HepG2 (cell line): ENCODE measurements around the gene ZNF567. TPM values are rescaled to one million over a fixed set of nuclear protein-coding genes. Genes with fewer than 3 reads are reported as not detected.

ENCODE experiments used
- CAMTA2 ChIP-seq: sonication (generic); formaldehyde crosslinking; IDR thresholded peaks from 2 replicates; pipeline ENCODE4 v1.4.0; 2020; ENCODE audit warnings: mild to moderate bottlenecking, missing genetic modification reagents, borderline replicate concordance
- CBFB ChIP-seq: sonication (generic); formaldehyde crosslinking; IDR thresholded peaks from 2 replicates; pipeline ENCODE4 v1.4.0; 2020; ENCODE audit warnings: missing genetic modification reagents
- GFI1 ChIP-seq: sonication (generic); formaldehyde crosslinking; IDR thresholded peaks from 2 replicates; pipeline ENCODE4 v1.5.0; 2020; ENCODE audit warnings: missing genetic modification reagents, mild to moderate bottlenecking, borderline replicate concordance
- HHEX ChIP-seq: IDR thresholded peaks from 2 replicates; pipeline ENCODE4 v1.6.1; 2016; ENCODE audit warnings: control low read depth
- RFX5 ChIP-seq: IDR thresholded peaks from 2 replicates; pipeline ENCODE4 v1.6.1; 2011; ENCODE audit warnings: low read depth, low read length, improper control_type of control experiment
- SCMH1 ChIP-seq: sonication (generic); formaldehyde crosslinking; IDR thresholded peaks from 2 replicates; pipeline ENCODE4 v1.9.0; 2021; ENCODE audit warnings: missing genetic modification reagents, mild to moderate bottlenecking, borderline replicate concordance
- SIN3A ChIP-seq: IDR thresholded peaks from 2 replicates; pipeline ENCODE4 v1.6.1; 2011; ENCODE audit warnings: low read depth, mild to moderate bottlenecking, control low read depth, low read length, borderline replicate concordance
- YEATS4 ChIP-seq: sonication (generic); formaldehyde crosslinking; IDR thresholded peaks from 2 replicates; pipeline ENCODE4 v1.4.0; 2020; ENCODE audit warnings: missing genetic modification reagents, borderline replicate concordance
- ZBTB38 ChIP-seq: sonication (generic); formaldehyde crosslinking; IDR thresholded peaks from 2 replicates; pipeline ENCODE4 v1.5.1; 2020; ENCODE audit warnings: mild to moderate bottlenecking, missing genetic modification reagents
- ZNF12 ChIP-seq: sonication (generic); formaldehyde crosslinking; IDR thresholded peaks from 2 replicates; pipeline ENCODE4 v1.5.0; 2020; ENCODE audit warnings: missing genetic modification reagents
- ZNF282 ChIP-seq: fragments of 450-650 bp; IDR thresholded peaks from 2 replicates; pipeline ENCODE4 v1.6.1; 2018; ENCODE audit not compliant: partially characterized antibody
- ZNF746 ChIP-seq: sonication (generic); formaldehyde crosslinking; IDR thresholded peaks from 2 replicates; pipeline ENCODE4 v1.8.0; 2022; ENCODE audit warnings: mild to moderate bottlenecking, missing genetic modification reagents
- ZNF75D ChIP-seq: sonication (generic); formaldehyde crosslinking; IDR thresholded peaks from 2 replicates; pipeline ENCODE4 v1.8.1; 2023; ENCODE audit warnings: missing genetic modification reagents, mild to moderate bottlenecking, borderline replicate concordance
- ZSCAN12 ChIP-seq: sonication (generic); formaldehyde crosslinking; IDR thresholded peaks from 2 replicates; pipeline ENCODE4 v1.9.0; 2021; ENCODE audit warnings: mild to moderate bottlenecking, missing genetic modification reagents
- polyA plus RNA-seq, 8 experiments: library from polyadenylated mRNA; depleted of rRNA in 3 of 8; stranded (reverse) in 7 of 8; unstranded in 1 of 8; fragments of >200 nt; fragmentation: Illumina TruSeq in 4 of 8; extraction: Trizol in 4 of 8; gene quantifications; 2 replicates each; pipeline versions ENCODE4 v1.2.1 to v1.2.3, GENCODE V29; 2011 to 2016; ENCODE audit warnings: low read depth in 4 of 8, missing spikeins in 1 of 8, mixed read lengths in 1 of 8; ENCODE audit not compliant: insufficient read depth in 1 of 8
- total RNA-seq, 5 experiments: library from RNA; depleted of rRNA; stranded (reverse); fragments of >200 nt; fragmentation: Illumina TruSeq; extraction: Trizol; gene quantifications; 2 replicates each; pipeline ENCODE4 v1.2.3, GENCODE V29; 2016; ENCODE audit warnings: low read depth in 1 of 5
- TF ChIP-seq, protein P1 (sequence below): sonication (generic); formaldehyde crosslinking; IDR thresholded peaks from 2 replicates; pipeline ENCODE4 v1.8.1; 2023; ENCODE audit warnings: mild to moderate bottlenecking, missing genetic modification reagents, borderline replicate concordance
- TF ChIP-seq, protein P2 (sequence below): sonication (generic); formaldehyde crosslinking; IDR thresholded peaks from 2 replicates; pipeline ENCODE4 v1.4.0; 2020; ENCODE audit warnings: mild to moderate bottlenecking, missing genetic modification reagents
- TF ChIP-seq, protein P3 (sequence below): sonication (generic); formaldehyde crosslinking; IDR thresholded peaks from 2 replicates; pipeline ENCODE4 v1.8.1; 2023; ENCODE audit warnings: mild to moderate bottlenecking, inconsistent platforms, moderate library complexity, missing genetic modification reagents, borderline replicate concordance
- TF ChIP-seq, protein P4 (sequence below): IDR thresholded peaks from 2 replicates; pipeline ENCODE4 v1.6.1; 2016; ENCODE audit warnings: low read depth
- TF ChIP-seq, protein P5 (sequence below): sonication (generic); formaldehyde crosslinking; conservative IDR thresholded peaks from 2 replicates; pipeline ENCODE4 v1.8.0; 2022; ENCODE audit warnings: low read depth, missing genetic modification reagents
- TF ChIP-seq, protein P6 (sequence below): sonication (generic); formaldehyde crosslinking; IDR thresholded peaks from 2 replicates; pipeline ENCODE4 v1.5.1; 2020; ENCODE audit warnings: mild to moderate bottlenecking, missing genetic modification reagents, borderline replicate concordance

The ZNF567 gene
- total and polyA plus RNA-seq, 2 of the 13 experiments (the other 11 are each of a cell fraction or from before 2014, with no cell fraction given) = 3.1 to 6.8 TPM

DNA sequence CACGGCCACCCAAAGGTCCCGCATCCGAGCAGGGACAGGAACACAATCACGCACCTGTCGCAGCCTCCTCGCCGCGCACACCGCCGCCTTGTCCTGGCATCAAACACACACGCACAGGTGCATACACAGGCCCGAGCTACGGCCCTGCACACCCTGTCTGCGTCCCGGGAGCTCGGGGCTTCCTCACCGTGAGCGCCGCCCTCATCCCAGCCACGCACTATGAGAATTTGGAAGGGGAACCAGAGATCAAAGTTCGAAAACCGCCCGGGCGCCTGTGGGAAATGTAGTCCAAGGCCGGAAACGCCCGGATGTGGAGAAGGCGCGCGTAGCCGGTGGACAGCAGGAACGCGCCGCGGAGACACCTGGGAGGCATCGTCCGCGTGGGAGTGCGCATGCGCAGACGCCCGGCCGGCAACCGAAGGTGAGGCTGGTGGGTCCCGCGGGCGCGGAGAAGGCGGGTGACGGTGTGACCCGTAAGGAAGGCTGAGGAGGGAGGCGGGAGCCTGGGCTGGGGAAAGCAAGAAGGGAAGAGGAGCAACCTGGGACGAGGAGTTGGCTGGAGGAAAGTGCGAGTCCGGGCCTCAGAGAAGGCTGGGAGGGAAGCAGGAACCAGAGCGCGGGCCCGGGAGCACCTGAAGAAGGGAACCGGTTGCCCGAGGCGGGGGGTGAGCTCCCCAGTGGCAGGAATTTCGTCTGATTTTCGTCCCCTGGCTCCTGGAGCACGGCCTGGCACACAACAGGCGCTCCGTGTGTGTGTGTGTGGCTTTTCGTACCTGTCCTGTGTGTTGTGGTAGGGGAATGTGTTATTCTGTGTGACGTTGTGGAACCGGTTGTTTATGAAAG, at the start of gene ZNF567 (continued):
- TF ChIP-seq, protein P1, sequence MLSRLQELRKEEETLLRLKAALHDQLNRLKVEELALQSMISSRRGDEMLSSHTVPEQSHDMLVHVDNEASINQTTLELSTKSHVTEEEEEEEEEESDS (CRISPR knock-in tag) = no peak; the same call in 1 of the 2 replicates
- peak; percentile 75; the same call in 1 of the 2 replicates for TF ChIP-seq SIN3A
- TF ChIP-seq, protein P2, sequence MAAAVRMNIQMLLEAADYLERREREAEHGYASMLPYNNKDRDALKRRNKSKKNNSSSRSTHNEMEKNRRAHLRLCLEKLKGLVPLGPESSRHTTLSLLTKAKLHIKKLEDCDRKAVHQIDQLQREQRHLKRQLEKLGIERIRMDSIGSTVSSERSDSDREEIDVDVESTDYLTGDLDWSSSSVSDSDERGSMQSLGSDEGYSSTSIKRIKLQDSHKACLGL (CRISPR knock-in tag) = peak; percentile 51; the same call in 1 of the 2 replicates
- TF ChIP-seq, protein P3, sequence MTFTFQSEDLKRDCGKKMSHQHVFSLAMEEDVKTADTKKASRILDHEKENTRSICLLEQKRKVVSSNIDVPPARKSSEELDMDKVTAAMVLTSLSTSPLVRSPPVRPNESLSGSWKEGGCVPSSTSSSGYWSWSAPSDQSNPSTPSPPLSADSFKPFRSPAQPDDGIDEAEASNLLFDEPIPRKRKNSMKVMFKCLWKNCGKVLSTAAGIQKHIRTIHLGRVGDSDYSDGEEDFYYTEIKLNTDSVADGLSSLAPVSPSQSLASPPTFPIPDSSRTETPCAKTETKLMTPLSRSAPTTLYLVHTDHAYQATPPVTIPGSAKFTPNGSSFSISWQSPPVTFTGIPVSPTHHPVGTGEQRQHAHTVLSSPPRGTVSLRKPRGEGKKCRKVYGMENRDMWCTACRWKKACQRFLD = no peak
- TF ChIP-seq RFX5 = no peak
- no peak for TF ChIP-seq CAMTA2
- TF ChIP-seq CBFB = peak; percentile 28; the same call in 1 of the 2 replicates
- TF ChIP-seq, protein P4, sequence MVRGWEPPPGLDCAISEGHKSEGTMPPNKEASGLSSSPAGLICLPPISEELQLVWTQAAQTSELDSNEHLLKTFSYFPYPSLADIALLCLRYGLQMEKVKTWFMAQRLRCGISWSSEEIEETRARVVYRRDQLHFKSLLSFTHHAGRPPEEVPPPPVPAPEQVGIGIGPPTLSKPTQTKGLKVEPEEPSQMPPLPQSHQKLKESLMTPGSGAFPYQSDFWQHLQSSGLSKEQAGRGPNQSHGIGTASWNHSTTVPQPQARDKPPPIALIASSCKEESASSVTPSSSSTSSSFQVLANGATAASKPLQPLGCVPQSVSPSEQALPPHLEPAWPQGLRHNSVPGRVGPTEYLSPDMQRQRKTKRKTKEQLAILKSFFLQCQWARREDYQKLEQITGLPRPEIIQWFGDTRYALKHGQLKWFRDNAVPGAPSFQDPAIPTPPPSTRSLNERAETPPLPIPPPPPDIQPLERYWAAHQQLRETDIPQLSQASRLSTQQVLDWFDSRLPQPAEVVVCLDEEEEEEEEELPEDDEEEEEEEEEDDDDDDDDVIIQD (CRISPR knock-in tag) = peak; percentile 74
- TF ChIP-seq, protein P5, sequence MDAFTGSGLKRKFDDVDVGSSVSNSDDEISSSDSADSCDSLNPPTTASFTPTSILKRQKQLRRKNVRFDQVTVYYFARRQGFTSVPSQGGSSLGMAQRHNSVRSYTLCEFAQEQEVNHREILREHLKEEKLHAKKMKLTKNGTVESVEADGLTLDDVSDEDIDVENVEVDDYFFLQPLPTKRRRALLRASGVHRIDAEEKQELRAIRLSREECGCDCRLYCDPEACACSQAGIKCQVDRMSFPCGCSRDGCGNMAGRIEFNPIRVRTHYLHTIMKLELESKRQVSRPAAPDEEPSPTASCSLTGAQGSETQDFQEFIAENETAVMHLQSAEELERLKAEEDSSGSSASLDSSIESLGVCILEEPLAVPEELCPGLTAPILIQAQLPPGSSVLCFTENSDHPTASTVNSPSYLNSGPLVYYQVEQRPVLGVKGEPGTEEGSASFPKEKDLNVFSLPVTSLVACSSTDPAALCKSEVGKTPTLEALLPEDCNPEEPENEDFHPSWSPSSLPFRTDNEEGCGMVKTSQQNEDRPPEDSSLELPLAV (CRISPR knock-in tag) = no peak
- TF ChIP-seq HHEX (CRISPR knock-in tag) = peak; percentile 9; the same call in 1 of the 2 replicates
- TF ChIP-seq ZNF75D = no peak
- TF ChIP-seq YEATS4 (CRISPR knock-in tag) = peak; percentile 90
- no peak for TF ChIP-seq GFI1 (CRISPR knock-in tag)
- TF ChIP-seq, protein P6, sequence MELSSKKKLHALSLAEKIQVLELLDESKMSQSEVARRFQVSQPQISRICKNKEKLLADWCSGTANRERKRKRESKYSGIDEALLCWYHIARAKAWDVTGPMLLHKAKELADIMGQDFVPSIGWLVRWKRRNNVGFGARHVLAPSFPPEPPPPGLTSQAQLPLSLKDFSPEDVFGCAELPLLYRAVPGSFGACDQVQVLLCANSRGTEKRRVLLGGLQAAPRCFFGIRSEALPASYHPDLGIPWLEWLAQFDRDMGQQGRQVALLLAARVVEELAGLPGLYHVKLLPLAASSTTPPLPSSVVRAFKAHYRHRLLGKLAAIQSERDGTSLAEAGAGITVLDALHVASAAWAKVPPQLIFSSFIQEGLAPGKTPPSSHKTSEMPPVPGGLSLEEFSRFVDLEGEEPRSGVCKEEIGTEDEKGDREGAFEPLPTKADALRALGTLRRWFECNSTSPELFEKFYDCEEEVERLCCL = peak; percentile 49; the same call in 1 of the 2 replicates
- no peak for TF ChIP-seq SCMH1 (CRISPR knock-in tag)
- no peak for TF ChIP-seq ZNF12
- TF ChIP-seq ZNF746 (CRISPR knock-in tag) = peak; percentile 58
- TF ChIP-seq ZBTB38 (CRISPR knock-in tag) = peak; percentile 51; the same call in 1 of the 2 replicates
- no peak for TF ChIP-seq ZSCAN12 (CRISPR knock-in tag)
- no peak for TF ChIP-seq ZNF282
